ENCODE data around the gene MYO9A.

- no peak for TF ChIP-seq CHD4 (IDR thresholded peaks at IDR 0.05)
- TF ChIP-seq TBL1XR1 (IDR thresholded peaks at IDR 0.05; ENCODE audit: low read depth, low read length): no peak
- no peak for TF ChIP-seq FOS (IDR thresholded peaks at IDR 0.05; ENCODE audit: borderline replicate concordance, extremely low read depth, insufficient read length)
- TF ChIP-seq CTCF (IDR thresholded peaks at IDR 0.05 in 2 of 3, conservative IDR thresholded peaks at IDR 0.05 in 1 of 3; ENCODE audit: control insufficient read depth in 2 of 3, extremely low read depth in 1 of 3, insufficient read depth in 1 of 3, low read depth in 3 of 3, low read length in 3 of 3): no peak
- TF ChIP-seq EZH2 (IDR thresholded peaks at IDR 0.05; ENCODE audit: borderline replicate concordance, control insufficient read depth, low read depth, low read length): no peak
- no peak for TF ChIP-seq TAF1 (IDR thresholded peaks at IDR 0.05; ENCODE audit: borderline replicate concordance, low read depth, low read length)
- TF ChIP-seq BCL3 (IDR thresholded peaks at IDR 0.05; ENCODE audit: borderline replicate concordance, insufficient read depth, low read depth, low read length, poor library complexity, severe bottlenecking): no peak
- no peak for TF ChIP-seq POLR2AphosphoS2 (IDR thresholded peaks at IDR 0.05; ENCODE audit: low read depth, low read length)
- TF ChIP-seq RCOR1 (conservative IDR thresholded peaks at IDR 0.05; ENCODE audit: low read depth, low read length): no peak
Observed at GRCh38 chr15:72009222-72009621, 108.7 kb downstream of the MYO9A start.

Measured in GM12878 (cell line).